T-helper 1 cell treated with Interleukin-12 subunit alpha and Interleukin-12 subunit beta and Interleukin-4 antibody, amounts not matched to agents 30 ng/mL and 1 ng/mL, for 36 hours (primary cell): Measurements from ENCODE around the gene PPP4C. TPM values are rescaled to one million over a fixed set of nuclear protein-coding genes. Genes with fewer than 3 reads are reported as not detected.
"Not testable (repeated sequence)": the region's sequence is repeated elsewhere in the genome, so short reads cannot be mapped to it uniquely, and the experiment has no call there.

Experiments used
- intact Hi-C: fragments of 100-400 bp; cut with micrococcal nuclease; formaldehyde crosslinking; loops from one replicate; pipeline ENCODE4 v1.15.1; 2024
- total RNA-seq: library from RNA; stranded (reverse); gene quantifications from 2 replicates; pipeline ENCODE4 v1.2.3, GENCODE V29; 2022

PPP4C gene
- total RNA-seq, 1 donor from 2014 or later: 147 TPM

DNA sequence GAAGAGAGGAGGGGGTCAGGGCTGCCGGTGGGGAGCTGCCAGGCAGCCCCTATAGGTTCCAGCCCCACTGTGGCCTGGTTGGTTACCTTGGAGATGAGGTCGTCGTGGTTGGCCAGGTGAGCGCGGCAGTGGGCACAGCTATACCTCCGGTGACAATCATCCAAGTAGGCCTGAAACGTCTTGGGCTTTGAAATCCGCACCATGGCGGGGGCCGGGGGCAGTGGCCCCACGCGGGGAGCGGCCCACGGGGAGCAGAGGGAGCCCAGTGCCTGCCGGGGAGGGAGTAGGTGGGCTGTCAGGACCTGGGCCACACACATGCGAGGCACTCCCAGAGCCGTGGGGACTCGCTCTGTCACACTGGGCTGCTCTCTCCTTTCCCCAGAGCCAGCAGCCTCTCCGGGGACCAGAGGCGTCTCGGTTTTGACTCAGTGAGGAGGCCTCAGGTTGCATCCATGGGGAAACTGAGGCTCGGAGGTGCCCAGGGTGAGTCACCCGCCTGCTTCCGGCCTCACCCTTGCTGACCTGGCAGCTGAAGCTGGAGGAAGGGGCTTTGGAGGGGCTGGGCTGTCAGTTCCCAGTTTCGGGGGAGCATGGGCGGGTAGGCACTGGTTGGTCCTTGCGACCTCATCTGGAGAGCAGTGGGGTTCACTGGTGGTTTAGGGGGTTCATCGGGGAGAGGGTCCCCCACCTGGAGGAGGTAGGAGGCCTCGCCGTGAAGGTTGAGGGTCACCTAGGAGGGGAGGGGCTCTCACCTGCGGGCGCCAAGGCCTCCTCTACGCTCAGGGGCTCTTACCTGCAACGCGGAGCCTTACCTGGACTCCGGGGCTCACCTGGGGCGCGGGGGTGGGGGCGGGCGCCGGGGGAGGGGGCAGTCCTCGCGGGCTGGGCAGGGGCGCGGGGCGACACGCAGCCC lies 19.6 kb downstream of the PPP4C start:
- intact Hi-C loops: loop anchor here (1.0 to 10.0 kb wide), 5 partner anchors 19 to 559 kb away; partner anchors contain the start of genes ALDOA, FBRS, MAPK3 and PRR14

- intact Hi-C loops: loop anchor here (1.0 to 10.0 kb wide), 5 partner anchors 20 to 559 kb away; partner anchors contain the start of genes ALDOA, FBRS, MAPK3 and PRR14
Observed at GRCh38 chr16:30096105-30096861, 20.5 kb downstream of the PPP4C start, which contains the start of gene YPEL3. TSS of gene YPEL3 (minus strand) at chr16:30096213. CDS start at chr16:30095482, 731 bp downstream.

DNA sequence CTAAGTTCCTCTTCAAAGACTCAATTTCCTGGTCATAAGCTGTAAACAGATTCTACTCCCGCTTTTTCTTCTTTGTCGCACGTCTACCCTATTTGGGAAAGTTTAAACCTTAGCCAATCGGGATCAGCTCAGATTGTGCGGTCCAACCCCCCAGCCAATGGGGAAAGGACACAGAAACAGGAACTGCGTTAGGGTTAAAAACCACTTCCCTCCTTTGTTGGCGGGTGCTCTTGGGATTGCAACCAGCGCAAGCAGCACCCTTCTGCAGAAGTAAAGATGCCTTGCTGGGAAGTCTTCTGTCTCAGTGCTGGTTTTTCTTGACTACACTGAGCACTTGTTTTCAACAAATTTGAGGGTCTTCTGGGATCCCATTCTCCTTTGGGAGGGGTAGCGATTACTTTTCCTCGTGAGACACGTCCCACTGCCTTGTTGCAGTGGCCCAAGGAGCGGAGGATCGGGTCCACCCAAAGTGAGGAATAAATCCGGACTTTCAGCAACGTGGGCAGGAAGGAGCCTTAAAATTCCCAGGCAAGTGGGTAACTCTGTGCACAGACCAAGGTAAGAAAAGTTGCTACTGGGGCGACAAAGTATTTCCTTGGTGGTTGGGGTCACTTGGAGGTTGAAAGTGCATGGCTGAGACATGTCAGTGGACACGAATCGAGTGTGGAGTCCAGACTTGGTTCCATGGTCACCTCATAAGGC lies 21.2 kb downstream of the PPP4C start:
- intact Hi-C loops: loop anchor here (1.0 to 10.0 kb wide), 5 partner anchors 21 to 558 kb away; partner anchors contain the start of genes ALDOA, FBRS, MAPK3 and PRR14

GRCh38 chr16:30104090-30104489 lies 28.3 kb downstream of the PPP4C start:
- intact Hi-C loops: no loop called here

DNA sequence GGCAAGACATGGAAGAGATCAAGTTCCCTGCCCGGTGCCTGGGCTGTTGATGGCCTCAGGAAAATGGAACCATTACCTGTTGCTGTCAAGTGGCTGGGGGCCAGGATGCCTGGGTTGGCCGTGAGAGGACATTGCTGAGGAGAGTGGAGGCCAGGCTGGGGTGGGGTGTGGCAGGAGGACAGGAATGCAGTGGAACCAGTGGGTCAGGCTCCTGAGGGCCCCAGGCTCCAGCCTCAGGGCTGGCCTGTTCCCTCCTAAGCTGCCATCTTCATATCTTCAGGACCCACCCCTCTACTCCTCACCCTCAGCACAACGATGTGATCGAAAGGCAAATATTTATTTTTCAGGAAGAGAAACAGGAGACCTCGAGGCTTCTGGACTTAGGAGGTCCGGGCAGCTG lies 28.7 kb downstream of the PPP4C start:
- intact Hi-C loops: no loop called here

GRCh38 chr16:30108059-30108850 lies 32.5 kb downstream of the PPP4C start:
- intact Hi-C loops: no loop called here

GRCh38 chr16:30110661-30111060 lies 34.9 kb downstream of the PPP4C start:
- intact Hi-C loops: no loop called here

GRCh38 chr16:30112197-30113030 lies 36.6 kb downstream of the PPP4C start:
- intact Hi-C loops: no loop called here

DNA sequence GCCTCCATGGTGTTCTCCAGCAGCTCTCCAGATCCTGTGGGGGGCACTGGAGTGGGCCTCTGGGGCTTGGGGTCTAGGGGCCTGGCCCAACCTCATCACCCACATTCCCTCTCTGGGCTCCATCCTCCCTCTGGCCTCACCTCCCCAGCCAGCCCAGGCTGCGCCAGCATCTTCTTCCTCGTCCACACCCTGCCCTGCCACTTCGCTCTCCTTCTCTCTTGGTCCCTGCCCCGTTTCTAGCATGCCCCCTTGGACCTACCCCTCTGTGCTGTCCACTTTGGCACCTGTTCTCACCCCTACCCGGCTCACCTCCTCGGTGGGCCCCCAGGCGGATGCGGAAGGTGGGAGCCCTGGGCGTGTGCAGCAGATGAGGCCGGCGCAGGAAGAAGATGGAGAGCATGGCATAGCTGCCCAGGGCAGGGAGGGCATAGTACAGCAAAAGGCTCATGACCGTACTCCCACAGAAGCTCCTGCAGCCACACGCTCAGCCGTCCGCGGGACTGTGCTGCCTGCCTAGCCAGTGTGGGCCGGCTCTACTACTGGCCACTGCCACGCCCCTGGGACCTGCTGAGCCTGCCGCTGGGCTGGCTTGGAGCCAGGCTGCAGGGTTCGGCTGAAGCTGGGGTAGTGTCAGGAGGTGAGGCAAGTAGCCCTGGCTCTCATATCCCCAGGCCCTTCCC lies 37.4 kb downstream of the PPP4C start, which contains the start of gene GDPD3:
TSS of gene GDPD3 (minus strand) at position 507 of the 680 bp plus-strand sequence. CDS start at position 448, 59 bp downstream.
- intact Hi-C loops: no loop called here

DNA sequence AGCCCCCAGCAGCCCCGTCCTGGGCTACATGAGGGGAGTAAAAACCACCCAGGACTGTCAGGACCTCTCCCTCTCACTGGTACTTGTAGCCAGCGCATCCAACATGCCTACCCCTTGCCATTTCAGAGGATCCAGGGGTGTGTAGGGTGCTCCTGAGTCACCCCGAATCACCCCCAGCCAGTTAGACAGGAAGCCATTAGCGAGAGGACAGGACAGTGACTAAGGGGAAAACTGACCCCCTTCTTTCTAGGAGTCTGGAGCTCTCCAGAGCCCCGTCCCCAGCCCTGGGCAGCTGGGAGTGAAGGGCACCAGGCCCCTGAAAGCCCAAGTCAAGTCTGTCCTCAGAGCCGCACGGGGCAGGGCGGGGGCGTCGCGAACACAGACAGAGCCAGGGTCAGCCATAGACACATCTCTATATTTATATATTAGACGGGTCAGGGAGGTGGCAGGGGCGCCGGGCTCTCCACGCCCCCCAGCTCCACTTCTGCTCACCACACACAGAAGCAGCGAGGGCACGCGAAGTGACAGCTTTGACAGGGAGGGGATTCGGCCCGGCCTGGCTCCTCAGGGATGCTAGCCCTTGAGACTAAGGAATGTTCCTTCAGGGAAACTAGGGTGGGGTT lies 38.0 kb downstream of the PPP4C start:
- intact Hi-C loops: no loop called here

DNA sequence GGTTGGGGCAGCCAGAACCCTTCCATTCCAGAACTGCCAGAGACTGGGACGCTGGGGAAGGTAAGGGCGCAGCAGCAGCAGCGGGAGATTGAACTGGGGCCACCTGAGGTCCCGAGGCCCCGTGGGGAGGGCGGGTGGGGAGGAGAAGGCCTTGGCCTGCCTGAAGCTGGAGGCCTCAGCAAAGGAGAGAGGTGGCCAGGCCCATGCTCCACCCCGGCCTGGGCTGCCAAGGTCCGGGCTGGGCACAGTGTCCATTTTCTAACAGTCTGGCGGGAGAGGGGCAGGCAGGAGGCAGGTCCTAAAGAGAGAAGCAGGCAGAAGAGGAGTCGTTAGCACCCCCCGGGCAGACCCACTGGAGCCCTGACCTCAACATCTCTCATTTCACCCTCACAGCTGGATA lies 38.6 kb downstream of the PPP4C start:
- intact Hi-C loops: no loop called here

DNA sequence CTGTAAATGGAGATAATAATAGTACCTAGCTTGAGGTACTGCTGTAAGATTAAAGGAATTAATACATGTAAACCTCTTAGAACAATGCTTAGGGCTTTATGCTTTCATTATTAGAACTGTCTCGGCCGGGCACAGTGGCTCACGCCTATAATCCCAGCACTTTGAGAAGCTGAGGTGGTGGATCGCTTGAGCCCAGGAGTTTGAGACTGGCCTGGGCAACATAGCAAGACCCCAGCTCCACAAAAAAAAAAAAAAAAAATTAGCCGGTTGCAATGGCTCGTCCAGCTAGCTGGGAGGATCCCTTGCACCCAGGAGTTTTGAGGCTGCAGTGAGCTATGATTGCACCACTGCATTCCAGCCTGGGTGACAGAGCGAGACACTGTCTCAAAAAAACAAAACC lies 39.0 kb downstream of the PPP4C start:
- intact Hi-C loops: not testable (repeated sequence)

DNA sequence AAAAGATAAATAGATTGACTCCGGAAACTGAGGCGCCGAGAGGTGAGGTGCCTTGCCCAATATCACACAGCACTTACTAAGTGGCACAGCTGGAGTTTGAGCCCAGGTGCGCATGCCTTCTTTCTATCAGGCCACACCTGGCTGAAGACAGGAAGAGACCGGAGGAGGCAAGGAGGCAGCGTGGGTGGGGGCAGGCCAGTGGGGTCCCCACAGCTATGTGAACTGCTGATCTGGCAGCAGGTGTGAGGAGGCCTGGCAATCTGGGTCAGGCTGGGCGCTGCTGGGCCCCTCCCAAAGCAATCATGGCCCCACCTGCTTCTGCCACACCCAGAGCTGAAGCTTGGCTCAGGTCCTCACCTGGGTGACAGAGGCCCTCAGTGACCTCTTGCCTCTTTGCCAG lies 39.4 kb downstream of the PPP4C start:
- intact Hi-C loops: no loop called here

- intact Hi-C loops: no loop called here
Observed at GRCh38 chr16:30116291-30117207, 40.8 kb downstream of the PPP4C start.

- intact Hi-C loops: no loop called here
Observed at GRCh38 chr16:30117768-30118167, 42.0 kb downstream of the PPP4C start.

DNA sequence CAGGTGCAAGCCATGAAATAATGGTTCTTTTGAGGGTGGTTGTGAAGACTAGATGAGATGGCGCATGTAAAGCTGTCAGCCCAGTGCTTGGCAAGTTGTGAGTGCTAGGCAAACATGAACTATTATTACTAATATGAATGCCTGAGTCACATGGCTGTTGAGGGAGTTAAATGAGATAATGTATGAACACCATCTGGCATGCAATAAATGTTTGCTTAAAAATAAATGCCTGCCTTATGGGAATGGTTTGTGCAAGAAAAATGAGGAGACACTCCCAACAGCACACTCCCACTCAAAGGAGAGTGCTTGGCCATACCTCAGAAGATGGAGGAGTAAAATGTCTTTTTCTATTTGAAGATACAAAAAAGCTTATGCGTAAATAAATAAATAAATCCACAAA lies 43.6 kb downstream of the PPP4C start:
- intact Hi-C loops: no loop called here
